GM21515 (cell line): ENCODE results near the gene UROS.

ENCODE experiments used
- ATAC-seq: cut with Tn5 transposase; IDR thresholded peaks from one replicate; pipeline ENCODE4 v1.9.1; 2021; ENCODE audit not compliant: unreplicated experiment

The UROS gene

GRCh38 chr10:125792342-125793300 is 30.4 kb downstream of the UROS start:
- ATAC-seq, result no peak

- ATAC-seq, result no peak
Observed at GRCh38 chr10:125788156-125789034, 34.7 kb downstream of the UROS start.

- ATAC-seq, result no peak
Observed at GRCh38 chr10:125785791-125786190, 37.3 kb downstream of the UROS start.

GRCh38 chr10:125783957-125784356 is 39.1 kb downstream of the UROS start:
- peak; percentile 78 for ATAC-seq

- no peak for ATAC-seq
Observed at GRCh38 chr10:125783408-125783807, 39.6 kb downstream of the UROS start.

- ATAC-seq, result no peak
Observed at GRCh38 chr10:125782616-125783015, 40.4 kb downstream of the UROS start.

- ATAC-seq, result no peak
Observed at GRCh38 chr10:125782054-125782453, 41.0 kb downstream of the UROS start.

GRCh38 chr10:125781374-125781773 is 41.7 kb downstream of the UROS start:
- no peak for ATAC-seq

- ATAC-seq, result no peak
Observed at GRCh38 chr10:125779403-125780327, 43.4 kb downstream of the UROS start.

GRCh38 chr10:125778556-125778955 is 44.5 kb downstream of the UROS start:
- no peak for ATAC-seq

- no peak for ATAC-seq
Observed at GRCh38 chr10:125777806-125778205, 45.3 kb downstream of the UROS start.

GRCh38 chr10:125775491-125776106 is 47.5 kb downstream of the UROS start, which contains the start of gene MMP21:
Gene MMP21 (minus strand): TSS chr10:125775821. CDS start chr10:125775821, 0 bp downstream.
- no peak for ATAC-seq

GRCh38 chr10:125774581-125775191 is 48.4 kb downstream of the UROS start:
- ATAC-seq, result no peak

- ATAC-seq, result no peak
Observed at GRCh38 chr10:125773687-125774543, 49.1 kb downstream of the UROS start.

GRCh38 chr10:125772864-125773180 is 50.2 kb downstream of the UROS start:
- no peak for ATAC-seq

- no peak for ATAC-seq
Observed at GRCh38 chr10:125772112-125772863, 50.8 kb downstream of the UROS start.

- ATAC-seq, result no peak
Observed at GRCh38 chr10:125770844-125771243, 52.2 kb downstream of the UROS start.

GRCh38 chr10:125769175-125769574 is 53.9 kb downstream of the UROS start:
- no peak for ATAC-seq
